GM12892 (cell line): ENCODE results near the gene RBMS1.

Experiments
- POLR2A ChIP-seq: IDR thresholded peaks from 2 replicates; pipeline ENCODE4 v1.6.1; 2011; ENCODE audit warnings: low read depth, low read length, control low read depth
- POLR2AphosphoS5 ChIP-seq: IDR thresholded peaks from 2 replicates; pipeline ENCODE4 v1.6.1; 2011; ENCODE audit warnings: low read depth, low read length, control low read depth
- TAF1 ChIP-seq: IDR thresholded peaks from 2 replicates; pipeline ENCODE4 v1.6.1; 2011; ENCODE audit warnings: low read depth, mild to moderate bottlenecking, control low read depth, low read length, borderline replicate concordance

- TF ChIP-seq POLR2AphosphoS5 (no peak), TAF1 (no peak), POLR2A (no peak)
Measured at GRCh38 chr2:160239436-160239835, 254.2 kb downstream of the RBMS1 start.
